NCI-H2196 (cell line): ENCODE measurements around the gene SEMA4G.

Source experiments
- DNase-seq: peaks from one replicate; lab custom pipeline; 2025; ENCODE audit not compliant: unreplicated experiment; lab: John Stamatoyannopoulos, UW

Gene SEMA4G

GRCh38 chr10:100987685-100988049, 18.4 kb downstream of the SEMA4G start:
- DNase-seq: no peak

DNA sequence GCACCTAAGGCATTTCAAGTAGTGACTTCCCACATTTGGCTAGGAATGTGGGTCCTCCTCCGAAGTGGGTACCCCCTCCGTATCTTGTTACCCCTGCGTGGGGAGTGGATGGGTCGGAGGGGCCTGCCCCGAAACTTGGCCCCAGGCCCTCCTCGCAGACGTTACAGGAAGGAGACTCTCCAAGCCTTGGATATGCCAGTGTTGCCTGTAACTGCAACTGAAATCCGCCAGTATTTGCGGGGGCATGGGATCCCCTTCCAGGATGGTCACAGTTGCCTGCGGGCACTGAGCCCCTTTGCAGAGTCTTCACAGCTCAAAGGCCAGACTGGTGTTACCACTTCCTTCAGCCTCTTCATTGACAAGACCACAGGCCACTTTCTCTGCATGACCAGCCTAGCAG, 18.9 kb downstream of the SEMA4G start:
- no peak for DNase-seq

DNA sequence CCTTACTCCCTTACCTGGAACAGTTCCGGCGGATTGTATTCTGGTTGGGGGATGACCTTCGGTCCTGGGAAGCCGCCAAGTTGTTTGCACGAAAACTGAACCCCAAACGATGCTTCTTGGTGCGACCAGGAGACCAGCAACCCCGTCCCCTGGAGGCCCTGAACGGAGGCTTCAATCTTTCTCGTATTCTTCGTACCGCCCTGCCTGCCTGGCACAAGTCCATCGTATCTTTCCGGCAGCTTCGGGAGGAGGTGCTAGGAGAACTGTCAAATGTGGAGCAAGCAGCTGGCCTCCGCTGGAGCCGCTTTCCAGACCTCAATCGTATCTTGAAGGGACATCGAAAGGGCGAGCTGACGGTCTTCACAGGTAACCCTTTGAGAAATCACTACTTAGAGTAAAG, 19.8 kb downstream of the SEMA4G start:
- DNase-seq: no peak

DNA sequence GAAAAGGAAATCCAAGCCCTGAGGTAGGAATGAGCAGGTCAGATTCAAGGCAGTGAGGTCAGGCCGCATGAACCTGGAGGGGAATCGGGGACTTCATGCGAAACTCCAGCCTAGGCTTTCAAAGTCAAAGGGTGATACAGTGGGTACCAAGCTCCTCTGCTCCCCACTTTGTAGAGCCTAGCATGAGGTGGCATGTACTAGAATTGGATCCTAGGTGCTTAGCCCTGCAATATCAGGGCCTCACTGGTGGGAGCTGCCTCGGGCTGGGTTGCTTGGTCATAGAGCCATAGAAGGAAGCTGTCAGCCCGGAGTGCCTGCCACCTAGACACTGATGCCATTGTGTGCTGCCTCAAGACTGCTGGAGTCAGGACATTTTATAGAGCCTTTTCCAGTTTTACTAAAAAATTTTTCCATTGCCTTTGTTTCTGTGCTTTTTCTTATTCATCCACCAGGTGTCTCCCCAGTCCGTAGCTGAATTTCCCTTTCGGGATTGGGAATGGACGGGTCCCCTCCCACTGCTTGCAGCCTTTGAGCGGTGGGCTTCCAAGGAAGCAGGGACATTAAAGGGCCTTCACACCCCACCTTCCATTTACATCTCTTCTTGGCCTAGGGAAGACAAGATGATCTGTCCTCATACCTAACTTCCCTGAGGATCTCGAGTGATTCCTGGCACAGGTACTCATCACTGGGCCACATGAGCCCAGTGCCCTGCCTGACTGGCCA, 24.8 kb downstream of the SEMA4G start:
- DNase-seq: peak; percentile 12

- DNase-seq: no peak
Observed at GRCh38 chr10:100995181-100995580, 25.9 kb downstream of the SEMA4G start.

DNA sequence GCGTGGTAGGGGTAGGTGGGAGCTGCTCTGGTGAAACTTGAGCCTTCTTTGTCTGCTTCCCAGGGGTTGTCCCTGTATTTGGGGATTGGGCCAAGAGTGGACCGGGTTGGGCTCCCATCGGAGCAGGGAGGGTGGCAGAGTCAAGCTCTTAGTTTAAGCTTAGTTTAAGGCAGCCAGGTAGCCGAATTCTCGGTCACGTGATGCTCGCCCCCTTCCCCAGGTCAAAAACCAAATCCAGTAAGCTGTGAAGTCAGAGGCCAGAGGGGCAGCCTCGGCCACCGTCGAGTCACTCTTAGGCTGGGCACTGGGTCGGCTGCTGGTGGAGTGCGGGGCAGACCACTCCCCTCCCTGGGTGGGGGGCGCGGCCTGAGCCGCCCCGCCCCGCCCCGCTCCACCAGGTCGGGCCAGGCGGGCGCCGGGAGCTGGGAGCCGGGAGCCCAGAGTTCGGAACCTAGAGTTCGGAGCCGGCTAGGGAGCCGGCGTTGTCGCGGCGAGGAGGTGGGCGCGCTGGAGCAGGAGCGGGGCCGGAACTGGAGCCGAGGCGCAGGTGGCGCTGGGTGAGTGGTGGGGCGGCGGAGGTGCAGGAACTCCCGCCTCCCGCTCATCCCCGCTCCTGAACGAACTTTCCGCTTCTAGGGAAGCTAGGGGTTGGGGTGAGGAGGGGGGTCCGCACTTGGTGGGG, 27.5 kb downstream of the SEMA4G start:
- peak; percentile 21 for DNase-seq

GRCh38 chr10:100997360-100998182, 28.3 kb downstream of the SEMA4G start:
- peak; percentile 76 for DNase-seq

- peak; percentile 79 for DNase-seq
Observed at GRCh38 chr10:100998183-100998990, 29.1 kb downstream of the SEMA4G start.

- DNase-seq: peak; percentile 59
Observed at GRCh38 chr10:100998991-100999741, 29.9 kb downstream of the SEMA4G start.

GRCh38 chr10:100999742-101000126, 30.4 kb downstream of the SEMA4G start, which contains the start of gene LZTS2:
LZTS2 (plus strand) TSS chr10:100999808; CDS start chr10:101002539, 2,731 bp downstream.
- no peak for DNase-seq

DNA sequence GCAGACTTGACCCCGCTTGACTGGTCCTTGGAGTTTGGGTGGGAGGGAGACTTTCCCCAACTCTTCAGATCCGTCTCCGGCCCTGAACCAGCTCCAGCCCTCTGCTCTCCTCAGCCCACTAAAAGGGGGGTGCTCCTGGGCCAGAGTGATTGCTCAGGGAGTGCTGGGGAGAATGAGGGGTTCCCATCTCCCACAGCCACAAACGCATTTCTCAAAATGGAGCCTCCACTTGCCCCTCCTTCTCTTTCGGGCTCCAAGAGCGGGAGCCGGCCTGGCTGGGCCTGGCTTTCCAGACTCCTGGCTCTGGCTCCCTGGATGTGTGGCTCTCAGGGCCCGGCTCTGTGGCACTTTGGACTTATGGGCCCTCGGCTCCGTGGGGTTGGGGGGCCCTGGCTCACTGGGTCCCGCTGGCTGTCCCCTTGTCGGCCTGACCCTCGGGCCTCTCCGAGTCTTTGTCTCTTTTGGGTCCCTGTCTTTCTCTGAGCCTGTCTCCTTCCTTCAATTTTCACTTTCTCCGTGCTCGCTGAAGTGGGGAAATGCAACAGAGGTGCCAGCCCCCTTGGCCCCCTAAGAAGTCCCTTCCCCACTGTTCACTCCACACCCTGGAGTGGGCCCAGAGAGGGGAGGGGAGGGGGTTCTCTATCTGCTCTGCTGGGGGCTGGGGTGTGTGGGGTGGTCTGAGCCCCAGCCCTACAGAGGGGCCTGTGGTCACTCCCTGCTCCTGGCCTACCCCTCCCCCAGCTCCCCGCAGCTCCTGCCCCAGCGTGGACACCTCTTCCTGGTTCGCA, 31.0 kb downstream of the SEMA4G start:
- DNase-seq: no peak

GRCh38 chr10:101000915-101001658, 31.8 kb downstream of the SEMA4G start:
- DNase-seq: no peak

GRCh38 chr10:101001659-101002035, 32.3 kb downstream of the SEMA4G start:
- DNase-seq: no peak

DNA sequence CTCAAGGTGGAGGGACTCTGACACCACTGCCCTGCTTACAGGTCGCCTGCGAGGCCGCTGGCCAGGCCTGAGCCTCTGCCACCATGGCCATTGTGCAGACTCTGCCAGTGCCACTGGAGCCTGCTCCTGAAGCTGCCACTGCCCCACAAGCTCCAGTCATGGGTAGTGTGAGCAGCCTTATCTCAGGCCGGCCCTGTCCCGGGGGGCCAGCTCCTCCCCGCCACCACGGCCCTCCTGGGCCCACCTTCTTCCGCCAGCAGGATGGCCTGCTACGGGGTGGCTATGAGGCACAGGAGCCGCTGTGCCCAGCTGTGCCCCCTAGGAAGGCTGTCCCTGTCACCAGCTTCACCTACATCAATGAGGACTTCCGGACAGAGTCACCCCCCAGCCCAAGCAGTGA, 33.2 kb downstream of the SEMA4G start:
- DNase-seq: no peak

GRCh38 chr10:101003639-101004206, 34.4 kb downstream of the SEMA4G start:
- DNase-seq: no peak

GRCh38 chr10:101005361-101005760, 36.1 kb downstream of the SEMA4G start:
- DNase-seq: no peak

GRCh38 chr10:101005869-101006567, 36.7 kb downstream of the SEMA4G start:
- DNase-seq: no peak

DNA sequence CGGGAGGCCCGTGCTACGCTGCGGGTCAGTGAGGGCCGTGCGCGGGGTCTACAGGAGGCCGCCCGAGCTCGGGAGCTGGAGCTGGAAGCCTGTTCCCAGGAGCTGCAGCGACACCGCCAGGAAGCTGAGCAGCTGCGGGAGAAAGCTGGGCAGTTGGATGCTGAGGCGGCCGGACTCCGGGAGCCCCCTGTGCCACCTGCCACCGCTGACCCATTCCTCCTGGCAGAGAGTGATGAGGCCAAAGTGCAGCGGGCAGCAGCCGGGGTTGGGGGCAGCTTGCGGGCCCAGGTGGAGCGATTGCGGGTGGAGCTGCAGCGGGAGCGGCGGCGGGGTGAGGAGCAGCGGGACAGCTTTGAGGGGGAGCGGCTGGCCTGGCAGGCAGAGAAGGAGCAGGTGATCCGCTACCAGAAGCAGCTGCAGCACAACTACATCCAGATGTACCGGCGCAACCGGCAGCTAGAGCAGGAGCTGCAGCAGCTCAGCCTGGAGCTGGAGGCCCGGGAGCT, 37.3 kb downstream of the SEMA4G start:
- DNase-seq: no peak
